CD14-positive monocyte (primary cell): ENCODE measurements around the gene OLFML2B. TPM values are rescaled to one million over a fixed set of nuclear protein-coding genes. Genes with fewer than 3 reads are reported as not detected.

Experiments
- DNase-seq, 3 donors: peaks; one replicate each; pipeline ENCODE4 v3.0.0-alpha.2; 2011 to 2022
- H2AFZ ChIP-seq: 2 replicates; pipeline ENCODE4 v1.6.0; 2012; ENCODE audit warnings: mild to moderate bottlenecking, low read depth, low read length, inconsistent platforms; ENCODE audit not compliant: insufficient read depth, poor library complexity, severe bottlenecking
- H3K27ac ChIP-seq, 2 donors: 1 replicate in 1 of 2; 2 replicates in 1 of 2; pipeline ENCODE4 v1.5.1; 2012 to 2013; ENCODE audit warnings: low read length in 2 of 2, control low read depth in 1 of 2, inconsistent platforms in 1 of 2, low read depth in 1 of 2, mild to moderate bottlenecking in 1 of 2
- H3K27me3 ChIP-seq, 2 donors: one replicate each; pipeline versions ENCODE4 v1.6.0 to v1.6.1; 2011 to 2013; ENCODE audit warnings: low read length in 2 of 2; ENCODE audit not compliant: control insufficient read depth in 2 of 2, insufficient read depth in 2 of 2
- H3K36me3 ChIP-seq, 2 donors: replicated peaks in 1 of 2; 1 replicate in 1 of 2; 2 replicates in 1 of 2; pipeline versions ENCODE4 v1.5.1 to v1.6.1; 2012 to 2013; ENCODE audit warnings: low read length in 2 of 2, control low read depth in 1 of 2, inconsistent platforms in 1 of 2, mild to moderate bottlenecking in 1 of 2; ENCODE audit not compliant: insufficient read depth in 2 of 2, control insufficient read depth in 1 of 2
- H3K4me1 ChIP-seq, 2 donors: 1 replicate in 1 of 2; 2 replicates in 1 of 2; pipeline versions ENCODE4 v1.5.1 to v1.6.1; 2012 to 2013; ENCODE audit warnings: low read length in 2 of 2, control low read depth in 1 of 2, inconsistent platforms in 1 of 2, mild to moderate bottlenecking in 1 of 2, moderate library complexity in 1 of 2; ENCODE audit not compliant: insufficient read depth in 2 of 2, control insufficient read depth in 1 of 2
- H3K4me2 ChIP-seq: replicated peaks from 2 replicates; pipeline ENCODE3; 2012; ENCODE audit warnings: low read length, moderate library complexity, mild to moderate bottlenecking; ENCODE audit not compliant: poor library complexity, severe bottlenecking; ENCODE audit errors: extremely low read depth
- H3K4me3 ChIP-seq, 3 experiments: fragments of 200-600 bp in 1 of 3; sonication (generic) in 1 of 3; replicated peaks in 1 of 3; 1 replicate in 2 of 3; 2 replicates in 1 of 3; pipeline ENCODE4 v1.5.1; 2011 to 2013; ENCODE audit warnings: low read length in 3 of 3, mild to moderate bottlenecking in 3 of 3, control low read depth in 2 of 3, low read depth in 2 of 3, inconsistent platforms in 1 of 3, moderate library complexity in 1 of 3
- H3K79me2 ChIP-seq: 2 replicates; pipeline ENCODE4 v1.6.0; 2012; ENCODE audit warnings: mild to moderate bottlenecking, control low read depth, inconsistent platforms, low read length, moderate library complexity; ENCODE audit not compliant: insufficient read depth
- H3K9ac ChIP-seq: 2 replicates; pipeline ENCODE4 v1.6.0; 2017; ENCODE audit warnings: low read length, mild to moderate bottlenecking; ENCODE audit not compliant: insufficient read depth, poor library complexity, severe bottlenecking
- H3K9me3 ChIP-seq, 2 donors: replicated peaks in 1 of 2; 1 replicate in 1 of 2; 2 replicates in 1 of 2; pipeline versions ENCODE4 v1.5.1 to v1.6.1; 2012 to 2013; ENCODE audit warnings: low read length in 2 of 2, control low read depth in 1 of 2; ENCODE audit not compliant: control insufficient read depth in 1 of 2, insufficient read depth in 1 of 2
- H4K20me1 ChIP-seq: 2 replicates; pipeline ENCODE4 v1.6.0; 2012; ENCODE audit warnings: mild to moderate bottlenecking, low read length, control low read depth, moderate library complexity; ENCODE audit not compliant: insufficient read depth
- H3K27ac Mint-ChIP-seq, 7 donors: one replicate each; pipeline ENCODE4 v1.8.0; 2020; ENCODE audit warnings: mild to moderate bottlenecking in 7 of 7, mixed read lengths in 7 of 7, moderate library complexity in 6 of 7, inconsistent platforms in 2 of 7
- H3K27me3 Mint-ChIP-seq, 3 donors: one replicate each; pipeline ENCODE4 v1.8.0; 2021 to 2022; ENCODE audit warnings: low read depth in 3 of 3, mild to moderate bottlenecking in 3 of 3, mixed read lengths in 3 of 3, moderate library complexity in 3 of 3, inconsistent platforms in 1 of 3
- H3K36me3 Mint-ChIP-seq, 2 donors: one replicate each; pipeline ENCODE4 v1.8.0; 2020; ENCODE audit warnings: mixed read lengths in 2 of 2, inconsistent platforms in 1 of 2, mild to moderate bottlenecking in 1 of 2
- H3K4me1 Mint-ChIP-seq: one replicate; pipeline ENCODE4 v1.8.0; 2020; ENCODE audit warnings: mild to moderate bottlenecking, mixed read lengths
- H3K4me3 Mint-ChIP-seq, 2 donors: one replicate each; pipeline ENCODE4 v1.8.0; 2020; ENCODE audit warnings: mild to moderate bottlenecking in 2 of 2, mixed read lengths in 2 of 2, moderate library complexity in 1 of 2
- H3K9me3 Mint-ChIP-seq, 7 donors: one replicate each; pipeline ENCODE4 v1.8.0; 2020 to 2022; ENCODE audit warnings: mixed read lengths in 7 of 7, mild to moderate bottlenecking in 6 of 7, moderate library complexity in 6 of 7, inconsistent platforms in 2 of 7
- WGBS: methylation state at CpG from one replicate; pipeline ENCODE4 v1.1.5; 2013; ENCODE audit warnings: missing lambda C conversion rate; ENCODE audit not compliant: insufficient coverage; 5-methylcytosine and 5-hydroxymethylcytosine counted together
- intact Hi-C, 2 donors: fragments of 100-400 bp; cut with micrococcal nuclease; formaldehyde crosslinking; loops; one replicate each; pipeline versions ENCODE4 v1.15.0 to v1.15.1; 2023
- polyA plus RNA-seq, 3 donors: library from polyadenylated mRNA; depleted of rRNA in 1 of 3; unstranded in 2 of 3; stranded (reverse) in 1 of 3; fragments of 300-500 nt in 2 of 3; fragments of >200 nt in 1 of 3; fragmentation: Illumina TruSeq in 2 of 3; gene quantifications; 1 replicate in 2 of 3; 2 replicates in 1 of 3; pipeline ENCODE4 v1.2.3, GENCODE V29; 2012 to 2021
- TF ChIP-seq, protein P1 (sequence below): fragments of 200-600 bp; IDR thresholded peaks from one replicate; pipeline ENCODE4 v1.8.0; 2022; ENCODE audit warnings: antibody characterized with exemption, mild to moderate bottlenecking

Gene OLFML2B
- polyA plus RNA-seq, 3 donors: 0.66 to 1.4 (median 0.95) TPM

DNA sequence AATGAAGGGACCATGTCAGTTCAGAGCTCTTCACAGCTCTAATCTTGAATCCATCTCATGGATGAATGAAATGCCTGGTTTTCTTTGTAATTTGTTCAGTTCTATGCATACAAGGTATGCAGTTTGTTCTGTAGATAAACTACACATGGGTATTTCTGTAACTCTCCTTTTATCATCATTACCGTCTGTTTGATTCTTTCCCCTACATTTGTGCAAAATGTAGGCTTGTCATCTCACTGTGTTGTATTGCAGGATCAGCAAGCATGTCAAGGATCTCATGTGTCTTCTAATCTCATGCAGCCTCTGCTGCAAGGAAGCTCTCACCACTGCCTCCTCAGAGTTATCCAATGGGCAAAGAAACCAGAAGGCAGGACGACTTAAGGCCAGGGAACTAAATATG, 79.3 kb downstream of the OLFML2B start:
- H3K36me3 ChIP-seq: peaks cover 22 to 65% of the 10 kb centered on the region in 2 donors
- no CpG with 5 or more reads among the region's 2 CpGs for WGBS
- Mint-ChIP-seq H3K36me3 (peaks cover 51 to 54% of the 10 kb centered on the region in 2 donors), H3K4me1 (peaks cover 5% of the 10 kb centered on the region), H3K9me3 (peaks cover 0 to 2% (median 0%) of the 10 kb centered on the region in 7 donors), H3K27ac (no peak overlapping the region), H3K27me3 (no peaks in the 10 kb centered on the region), H3K4me3 (no peak overlapping the region)
- H3K9me3 ChIP-seq: no peaks in the 10 kb centered on the region
- H2AFZ ChIP-seq: no peak overlapping the region
- H3K4me1 ChIP-seq: no peaks in the 10 kb centered on the region
- intact Hi-C loops: no loop called here
- no peaks in the 10 kb centered on the region for H3K27me3 ChIP-seq
- H4K20me1 ChIP-seq: no peaks in the 10 kb centered on the region
- TF ChIP-seq, protein P1, sequence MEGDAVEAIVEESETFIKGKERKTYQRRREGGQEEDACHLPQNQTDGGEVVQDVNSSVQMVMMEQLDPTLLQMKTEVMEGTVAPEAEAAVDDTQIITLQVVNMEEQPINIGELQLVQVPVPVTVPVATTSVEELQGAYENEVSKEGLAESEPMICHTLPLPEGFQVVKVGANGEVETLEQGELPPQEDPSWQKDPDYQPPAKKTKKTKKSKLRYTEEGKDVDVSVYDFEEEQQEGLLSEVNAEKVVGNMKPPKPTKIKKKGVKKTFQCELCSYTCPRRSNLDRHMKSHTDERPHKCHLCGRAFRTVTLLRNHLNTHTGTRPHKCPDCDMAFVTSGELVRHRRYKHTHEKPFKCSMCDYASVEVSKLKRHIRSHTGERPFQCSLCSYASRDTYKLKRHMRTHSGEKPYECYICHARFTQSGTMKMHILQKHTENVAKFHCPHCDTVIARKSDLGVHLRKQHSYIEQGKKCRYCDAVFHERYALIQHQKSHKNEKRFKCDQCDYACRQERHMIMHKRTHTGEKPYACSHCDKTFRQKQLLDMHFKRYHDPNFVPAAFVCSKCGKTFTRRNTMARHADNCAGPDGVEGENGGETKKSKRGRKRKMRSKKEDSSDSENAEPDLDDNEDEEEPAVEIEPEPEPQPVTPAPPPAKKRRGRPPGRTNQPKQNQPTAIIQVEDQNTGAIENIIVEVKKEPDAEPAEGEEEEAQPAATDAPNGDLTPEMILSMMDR: no peak
- H3K4me3 ChIP-seq: no peak overlapping the region
- DNase-seq: no peak
- H3K4me2 ChIP-seq: no peak overlapping the region
- no peak overlapping the region for H3K9ac ChIP-seq
- no peaks in the 10 kb centered on the region for H3K79me2 ChIP-seq
- no peak overlapping the region for H3K27ac ChIP-seq

DNA sequence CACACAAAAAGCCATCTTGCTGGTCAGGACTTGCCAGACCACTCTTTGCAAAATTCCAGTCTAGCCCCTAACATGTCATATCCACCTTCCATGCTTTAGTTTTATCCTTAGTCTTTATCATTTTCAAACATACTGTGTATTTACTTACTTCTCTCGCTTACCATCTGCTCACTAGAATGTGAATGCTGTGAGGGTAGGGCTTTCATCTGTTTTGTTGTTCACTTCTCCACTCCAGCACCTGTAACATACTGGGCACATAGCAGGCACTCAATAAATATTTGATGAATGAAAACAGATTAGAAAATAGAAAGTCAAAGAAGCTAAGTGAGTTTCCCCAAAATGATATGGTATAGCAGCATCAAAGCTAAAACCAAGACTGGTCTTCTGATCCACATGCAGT, 79.9 kb downstream of the OLFML2B start:
- intact Hi-C loops: no loop called here
- no peak for DNase-seq
- peaks cover 0 to 2% (median 0%) of the 10 kb centered on the region in 7 donors for H3K9me3 Mint-ChIP-seq
- H3K4me2 ChIP-seq: no peak overlapping the region
- no peaks in the 10 kb centered on the region for H3K79me2 ChIP-seq
- no peak overlapping the region for H3K9ac ChIP-seq
- peaks cover 5% of the 10 kb centered on the region for H3K4me1 Mint-ChIP-seq
- peaks cover 51 to 53% of the 10 kb centered on the region in 2 donors for H3K36me3 Mint-ChIP-seq
- no CpG with 5 or more reads among the region's 1 CpG for WGBS
- H3K27me3 Mint-ChIP-seq: no peaks in the 10 kb centered on the region
- H3K27ac Mint-ChIP-seq: no peak overlapping the region
- H3K9me3 ChIP-seq: no peaks in the 10 kb centered on the region
- no peak overlapping the region for H3K4me3 ChIP-seq
- no peak overlapping the region for H3K4me3 Mint-ChIP-seq
- no peaks in the 10 kb centered on the region for H3K27me3 ChIP-seq
- TF ChIP-seq, protein P1: no peak
- H4K20me1 ChIP-seq: no peaks in the 10 kb centered on the region
- peaks cover 22 to 68% of the 10 kb centered on the region in 2 donors for H3K36me3 ChIP-seq
- H3K27ac ChIP-seq: no peak overlapping the region
- no peaks in the 10 kb centered on the region for H3K4me1 ChIP-seq
- H2AFZ ChIP-seq: no peak overlapping the region
